SU-DHL-6 (cell line): ENCODE data around the gene ACOT11.

Experiments
- H2AFZ ChIP-seq: fragments of 200-600 bp; sonication (generic); 2 replicates; pipeline ENCODE4 v1.6.1; 2014; ENCODE audit warnings: low read depth, mild to moderate bottlenecking, moderate library complexity, mixed read lengths, antibody characterized with exemption, low read length; ENCODE audit not compliant: severe bottlenecking
- H3F3A ChIP-seq: fragments of 200-600 bp; shearing (Covaris generic); 2 replicates; pipeline ENCODE4 v1.6.0; 2016; ENCODE audit warnings: antibody characterized with exemption, mild to moderate bottlenecking; ENCODE audit not compliant: insufficient read depth
- H3K27ac ChIP-seq: fragments of 200-600 bp; sonication (generic); 2 replicates; pipeline ENCODE4 v1.5.1; 2016; ENCODE audit warnings: low read depth, mild to moderate bottlenecking, low read length, moderate library complexity, mixed read lengths
- H3K27me3 ChIP-seq: fragments of 200-600 bp; sonication (generic), shearing (Covaris generic); 2 replicates; pipeline ENCODE4 v1.6.0; 2014; ENCODE audit warnings: mild to moderate bottlenecking, low read length
- H3K36me3 ChIP-seq: fragments of 200-600 bp; sonication (generic); 2 replicates; pipeline ENCODE4 v1.6.1; 2014; ENCODE audit warnings: mild to moderate bottlenecking, low read length, mixed read lengths
- H3K4me2 ChIP-seq: fragments of 300-600, 200-600 bp; shearing (Covaris generic), sonication (generic); 2 replicates; pipeline ENCODE4 v1.6.0; 2014; ENCODE audit warnings: low read length, low read depth, mild to moderate bottlenecking; ENCODE audit not compliant: poor library complexity, severe bottlenecking
- H3K4me3 ChIP-seq: fragments of 200-600 bp; sonication (generic); 2 replicates; pipeline ENCODE4 v1.5.1; 2014; ENCODE audit warnings: antibody characterized with exemption, low read length, mild to moderate bottlenecking, mixed read lengths; ENCODE audit not compliant: insufficient read depth, poor library complexity, severe bottlenecking
- H3K79me2 ChIP-seq: fragments of 200-600 bp; sonication (generic); 2 replicates; pipeline ENCODE4 v1.6.1; 2014; ENCODE audit warnings: mild to moderate bottlenecking, low read length, moderate library complexity; ENCODE audit not compliant: insufficient read depth
- H3K9ac ChIP-seq: fragments of 200-600 bp; sonication (generic); 2 replicates; pipeline ENCODE4 v1.7.0; 2014; ENCODE audit warnings: mild to moderate bottlenecking, low read length
- H3K9me2 ChIP-seq: fragments of 200-600 bp; sonication (generic); replicated peaks from 2 replicates; pipeline ENCODE4 v1.6.1; 2014; ENCODE audit warnings: low read length; ENCODE audit not compliant: insufficient read depth
- H3K9me3 ChIP-seq: fragments of 200-600 bp; sonication (generic); 2 replicates; pipeline ENCODE4 v1.6.1; 2014; ENCODE audit warnings: low read length, mixed read lengths; ENCODE audit not compliant: insufficient read depth
- H4K20me1 ChIP-seq: fragments of 200-600 bp; sonication (generic); 2 replicates; pipeline ENCODE4 v1.6.1; 2014; ENCODE audit warnings: low read depth, mild to moderate bottlenecking, antibody characterized with exemption, low read length, moderate library complexity, mixed read lengths
- EZH2phosphoT487 ChIP-seq: fragments of 200-600 bp; sonication (generic), shearing (Covaris generic); conservative IDR thresholded peaks from 2 replicates; pipeline ENCODE4 v1.6.1; 2018; ENCODE audit warnings: mild to moderate bottlenecking, antibody characterized with exemption, low read length, moderate library complexity, mixed read lengths
- TF ChIP-seq, protein P1 (sequence below): fragments of 200-600 bp; sonication (generic); IDR thresholded peaks from one replicate; pipeline ENCODE4 v1.5.1; 2017; ENCODE audit warnings: antibody characterized with exemption, mild to moderate bottlenecking, low read length, moderate library complexity; ENCODE audit not compliant: insufficient read depth, poor library complexity, severe bottlenecking

The ACOT11 gene

DNA sequence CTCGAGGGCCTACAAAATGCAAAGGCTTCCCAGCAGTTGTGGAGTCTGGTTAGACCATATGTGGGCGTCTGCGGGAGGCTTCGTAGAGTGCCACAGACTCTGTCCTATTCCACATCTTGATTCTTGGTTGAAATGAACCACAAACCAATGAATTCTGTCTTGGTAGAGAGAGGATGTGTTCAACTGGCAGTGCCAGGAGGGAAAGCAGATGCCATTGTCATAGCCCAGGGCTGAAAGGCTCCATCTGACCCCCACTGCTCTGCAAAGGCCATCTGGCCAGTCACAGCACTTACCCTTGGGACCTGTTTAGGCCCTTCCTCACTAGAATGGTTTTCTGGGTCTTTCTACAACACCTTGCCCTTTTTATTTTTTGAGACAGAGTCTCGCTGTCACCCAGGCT, 22.1 kb downstream of the ACOT11 start:
- Histone ChIP-seq H2AFZ (no peak overlapping the region), H3K27me3 (no peaks in the 10 kb centered on the region; the same call in 1 of the 2 replicates), H4K20me1 (no peaks in the 10 kb centered on the region), H3K4me3 (no peak overlapping the region), H3K79me2 (no peaks in the 10 kb centered on the region), H3K27ac (no peak overlapping the region), H3K36me3 (no peaks in the 10 kb centered on the region), H3K4me2 (no peak overlapping the region), H3F3A (no peaks in the 10 kb centered on the region), H3K9ac (no peak overlapping the region), H3K9me3 (no peaks in the 10 kb centered on the region), H3K9me2 (no peaks in the 10 kb centered on the region)
- TF ChIP-seq, protein P1, sequence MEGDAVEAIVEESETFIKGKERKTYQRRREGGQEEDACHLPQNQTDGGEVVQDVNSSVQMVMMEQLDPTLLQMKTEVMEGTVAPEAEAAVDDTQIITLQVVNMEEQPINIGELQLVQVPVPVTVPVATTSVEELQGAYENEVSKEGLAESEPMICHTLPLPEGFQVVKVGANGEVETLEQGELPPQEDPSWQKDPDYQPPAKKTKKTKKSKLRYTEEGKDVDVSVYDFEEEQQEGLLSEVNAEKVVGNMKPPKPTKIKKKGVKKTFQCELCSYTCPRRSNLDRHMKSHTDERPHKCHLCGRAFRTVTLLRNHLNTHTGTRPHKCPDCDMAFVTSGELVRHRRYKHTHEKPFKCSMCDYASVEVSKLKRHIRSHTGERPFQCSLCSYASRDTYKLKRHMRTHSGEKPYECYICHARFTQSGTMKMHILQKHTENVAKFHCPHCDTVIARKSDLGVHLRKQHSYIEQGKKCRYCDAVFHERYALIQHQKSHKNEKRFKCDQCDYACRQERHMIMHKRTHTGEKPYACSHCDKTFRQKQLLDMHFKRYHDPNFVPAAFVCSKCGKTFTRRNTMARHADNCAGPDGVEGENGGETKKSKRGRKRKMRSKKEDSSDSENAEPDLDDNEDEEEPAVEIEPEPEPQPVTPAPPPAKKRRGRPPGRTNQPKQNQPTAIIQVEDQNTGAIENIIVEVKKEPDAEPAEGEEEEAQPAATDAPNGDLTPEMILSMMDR, result no peak
- no peak for TF ChIP-seq EZH2phosphoT487

DNA sequence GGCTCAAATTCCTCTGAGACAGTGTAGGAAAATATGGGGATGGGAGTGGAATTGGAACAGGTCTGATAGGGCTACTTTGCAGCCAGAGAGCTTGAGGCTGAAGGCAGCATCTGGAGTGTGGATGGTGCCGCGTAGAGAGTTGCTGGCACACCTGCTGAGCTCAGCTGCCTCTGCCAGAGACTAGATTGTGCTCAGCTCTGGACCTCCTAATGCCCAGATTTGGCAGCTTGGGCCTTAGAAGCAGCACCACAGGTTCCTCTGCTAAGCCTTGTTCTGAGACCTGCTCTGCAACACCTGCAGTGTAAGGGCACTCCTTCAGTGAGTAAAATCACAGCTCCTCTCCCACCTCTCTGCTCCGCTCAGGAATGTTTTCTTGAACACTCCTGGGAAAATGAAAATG, 23.3 kb downstream of the ACOT11 start:
- no peaks in the 10 kb centered on the region for H3K9me3 ChIP-seq
- H3K9ac ChIP-seq, result no peak overlapping the region
- H4K20me1 ChIP-seq, result no peaks in the 10 kb centered on the region
- no peak overlapping the region for H3K4me2 ChIP-seq
- H3F3A ChIP-seq, result no peaks in the 10 kb centered on the region
- H3K27me3 ChIP-seq, result no peaks in the 10 kb centered on the region
- no peaks in the 10 kb centered on the region for H3K36me3 ChIP-seq
- no peak overlapping the region for H3K27ac ChIP-seq
- H3K79me2 ChIP-seq, result no peaks in the 10 kb centered on the region
- no peak overlapping the region for H3K4me3 ChIP-seq
- H2AFZ ChIP-seq, result no peak overlapping the region
- no peak for TF ChIP-seq EZH2phosphoT487
- TF ChIP-seq, protein P1, result no peak
- no peaks in the 10 kb centered on the region for H3K9me2 ChIP-seq

DNA sequence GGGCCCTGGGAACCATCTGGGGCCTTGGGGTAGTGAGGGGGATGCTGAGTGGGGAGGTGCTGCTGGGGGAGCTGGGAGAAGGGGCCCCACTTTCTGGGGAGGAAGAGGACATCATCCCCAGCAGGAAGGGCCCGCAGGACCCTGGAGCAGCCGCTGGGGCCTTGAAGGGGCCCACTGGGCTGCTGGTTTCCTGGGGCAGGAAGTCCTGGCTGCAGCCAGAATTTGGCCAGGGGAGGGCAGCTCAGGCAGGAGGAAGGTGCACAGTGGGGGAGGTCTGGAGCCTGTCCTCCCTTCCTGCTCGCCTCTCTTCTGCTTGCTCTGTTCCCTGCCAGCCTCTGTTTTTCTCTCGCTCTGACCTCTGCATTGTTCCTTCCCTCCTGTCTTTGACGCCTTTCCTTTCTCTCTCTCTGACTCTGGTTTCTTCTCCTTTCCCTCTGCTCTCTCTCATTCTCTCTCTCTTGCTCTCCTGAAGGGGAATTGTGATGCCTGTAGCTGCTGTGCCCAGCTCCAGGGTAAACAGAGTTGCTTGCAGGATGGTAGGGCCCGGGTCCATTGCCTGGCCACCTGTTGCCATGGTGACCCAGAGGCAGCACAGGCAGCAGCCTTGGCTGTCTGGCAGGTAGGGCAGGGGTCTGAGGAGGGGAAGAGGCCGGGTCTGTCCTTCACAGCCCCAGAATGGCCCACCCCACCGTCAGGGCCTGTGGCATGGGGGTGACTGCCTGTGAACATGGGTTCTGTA, 23.9 kb downstream of the ACOT11 start:
- no peak overlapping the region for H2AFZ ChIP-seq
- TF ChIP-seq EZH2phosphoT487, result no peak
- TF ChIP-seq, protein P1, result no peak
- no peaks in the 10 kb centered on the region for H3K36me3 ChIP-seq
- H3K4me3 ChIP-seq, result no peak overlapping the region
- no peaks in the 10 kb centered on the region for H3K79me2 ChIP-seq
- no peak overlapping the region for H3K9ac ChIP-seq
- H4K20me1 ChIP-seq, result no peaks in the 10 kb centered on the region
- no peaks in the 10 kb centered on the region for H3K9me2 ChIP-seq
- no peak overlapping the region for H3K27ac ChIP-seq
- no peaks in the 10 kb centered on the region for H3K9me3 ChIP-seq
- H3F3A ChIP-seq, result no peaks in the 10 kb centered on the region
- H3K27me3 ChIP-seq, result no peaks in the 10 kb centered on the region
- no peak overlapping the region for H3K4me2 ChIP-seq

DNA sequence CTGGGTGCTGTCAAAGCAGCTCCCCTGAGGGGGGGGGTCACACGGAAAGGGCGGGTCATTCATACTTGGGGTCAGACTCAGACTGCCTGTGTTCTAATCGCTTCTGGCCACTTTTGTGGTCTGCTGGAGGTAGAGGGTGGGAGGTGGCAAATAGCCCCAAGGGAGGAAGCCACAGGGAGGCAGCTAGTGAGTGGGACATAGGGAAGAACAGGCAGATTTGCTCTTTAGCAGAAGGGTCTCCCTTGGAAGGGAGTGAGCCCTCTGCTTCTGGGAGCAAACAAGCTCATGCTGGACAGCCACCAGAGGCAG, 24.5 kb downstream of the ACOT11 start:
- Histone ChIP-seq H3K4me3 (no peak overlapping the region), H4K20me1 (no peaks in the 10 kb centered on the region), H3K9ac (no peak overlapping the region), H2AFZ (no peak overlapping the region), H3K27ac (no peak overlapping the region), H3K4me2 (no peak overlapping the region), H3F3A (no peaks in the 10 kb centered on the region), H3K9me2 (no peaks in the 10 kb centered on the region), H3K27me3 (no peaks in the 10 kb centered on the region), H3K36me3 (no peaks in the 10 kb centered on the region), H3K9me3 (no peaks in the 10 kb centered on the region), H3K79me2 (no peaks in the 10 kb centered on the region)
- no peak for TF ChIP-seq EZH2phosphoT487
- TF ChIP-seq, protein P1, result no peak
